T-helper 2 cell treated with Interferon-gamma antibody and Interleukin-4, amounts not matched to agents 5 μg/mL and 100 μg/mL, for 36 hours (primary cell): Measurements from ENCODE around the gene ANAPC2.

Experiments
- DNase-seq: peaks from one replicate; pipeline ENCODE4 v3.0.0; 2021; ENCODE audit warnings: low spot score
- H3K27ac Mint-ChIP-seq: one replicate; pipeline ENCODE4 v1.8.0; 2021; ENCODE audit warnings: mild to moderate bottlenecking, mixed read lengths
- H3K27me3 Mint-ChIP-seq: one replicate; pipeline ENCODE4 v1.8.0; 2021; ENCODE audit warnings: low read depth, mixed read lengths
- H3K36me3 Mint-ChIP-seq: one replicate; pipeline ENCODE4 v1.8.0; 2021; ENCODE audit warnings: low read depth, mixed read lengths
- H3K4me1 Mint-ChIP-seq: one replicate; pipeline ENCODE4 v1.8.0; 2021; ENCODE audit warnings: low read depth, mixed read lengths
- H3K4me3 Mint-ChIP-seq: one replicate; pipeline ENCODE4 v1.8.0; 2022; ENCODE audit warnings: mild to moderate bottlenecking, moderate library complexity, mixed read lengths
- H3K9me3 Mint-ChIP-seq: one replicate; pipeline ENCODE4 v1.8.0; 2021; ENCODE audit warnings: mixed read lengths

The ANAPC2 gene

DNA sequence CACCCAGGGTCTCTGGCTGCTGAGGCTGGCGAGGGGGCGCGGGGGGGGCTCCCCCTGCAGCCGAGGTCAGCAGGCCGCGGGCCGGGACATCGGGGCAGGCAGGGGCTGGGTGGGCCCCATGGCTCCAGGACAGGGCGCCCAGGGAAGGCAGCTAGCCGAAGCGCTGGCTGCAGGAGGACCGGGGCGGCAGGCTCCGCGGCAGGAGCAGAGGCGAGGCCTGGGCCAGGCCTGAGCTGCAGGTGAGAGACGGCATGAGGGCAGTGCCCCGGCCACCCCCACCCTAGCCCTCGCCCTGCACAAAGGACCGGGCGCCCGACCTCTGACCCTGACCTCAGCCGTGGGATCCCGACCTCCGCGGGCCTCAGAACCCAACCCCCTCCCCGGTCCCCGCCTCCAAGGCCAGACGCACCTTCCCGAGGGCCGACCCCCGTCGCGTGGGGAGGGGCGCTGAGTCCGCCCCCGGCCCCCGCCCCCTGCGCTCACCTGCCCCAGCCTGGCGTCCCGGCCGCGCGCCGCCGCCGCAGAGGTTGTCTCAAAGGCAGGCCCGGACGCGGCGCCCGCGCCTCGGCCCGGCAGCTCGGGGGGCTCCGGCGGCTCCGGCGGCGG lies 33.2 kb upstream of the ANAPC2 start:
- H3K9me3 Mint-ChIP-seq = no peaks in the 10 kb centered on the region
- no peaks in the 10 kb centered on the region for H3K36me3 Mint-ChIP-seq
- no peaks in the 10 kb centered on the region for H3K27me3 Mint-ChIP-seq
- no peak overlapping the region for H3K4me3 Mint-ChIP-seq
- no peak overlapping the region for H3K27ac Mint-ChIP-seq
- no peak for DNase-seq
- H3K4me1 Mint-ChIP-seq = peaks cover 3% of the 10 kb centered on the region

DNA sequence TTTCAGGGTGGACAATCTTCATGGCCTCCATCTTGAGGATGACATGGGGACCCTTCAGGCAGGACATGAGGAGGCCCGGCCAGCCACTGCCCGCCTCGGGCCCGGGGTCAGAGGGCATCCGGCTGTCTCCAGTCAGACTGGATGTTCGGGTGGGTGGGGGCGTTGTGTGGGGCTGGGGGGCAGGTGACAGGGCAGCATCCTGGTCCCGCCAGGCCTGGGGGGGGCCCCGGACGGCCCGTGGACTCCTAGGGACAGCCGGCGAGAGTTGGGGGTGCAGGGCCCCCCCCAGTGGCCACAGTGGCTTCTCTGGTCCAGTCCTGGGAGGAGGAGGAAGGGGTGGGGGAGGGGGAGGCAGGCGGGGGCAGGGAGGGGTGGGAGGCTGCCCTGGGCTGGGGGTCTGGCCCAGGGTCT lies 32.7 kb upstream of the ANAPC2 start:
- H3K9me3 Mint-ChIP-seq = no peaks in the 10 kb centered on the region
- no peaks in the 10 kb centered on the region for H3K27me3 Mint-ChIP-seq
- DNase-seq = no peak
- H3K27ac Mint-ChIP-seq = no peak overlapping the region
- no peaks in the 10 kb centered on the region for H3K36me3 Mint-ChIP-seq
- peaks cover 3% of the 10 kb centered on the region for H3K4me1 Mint-ChIP-seq
- no peak overlapping the region for H3K4me3 Mint-ChIP-seq

DNA sequence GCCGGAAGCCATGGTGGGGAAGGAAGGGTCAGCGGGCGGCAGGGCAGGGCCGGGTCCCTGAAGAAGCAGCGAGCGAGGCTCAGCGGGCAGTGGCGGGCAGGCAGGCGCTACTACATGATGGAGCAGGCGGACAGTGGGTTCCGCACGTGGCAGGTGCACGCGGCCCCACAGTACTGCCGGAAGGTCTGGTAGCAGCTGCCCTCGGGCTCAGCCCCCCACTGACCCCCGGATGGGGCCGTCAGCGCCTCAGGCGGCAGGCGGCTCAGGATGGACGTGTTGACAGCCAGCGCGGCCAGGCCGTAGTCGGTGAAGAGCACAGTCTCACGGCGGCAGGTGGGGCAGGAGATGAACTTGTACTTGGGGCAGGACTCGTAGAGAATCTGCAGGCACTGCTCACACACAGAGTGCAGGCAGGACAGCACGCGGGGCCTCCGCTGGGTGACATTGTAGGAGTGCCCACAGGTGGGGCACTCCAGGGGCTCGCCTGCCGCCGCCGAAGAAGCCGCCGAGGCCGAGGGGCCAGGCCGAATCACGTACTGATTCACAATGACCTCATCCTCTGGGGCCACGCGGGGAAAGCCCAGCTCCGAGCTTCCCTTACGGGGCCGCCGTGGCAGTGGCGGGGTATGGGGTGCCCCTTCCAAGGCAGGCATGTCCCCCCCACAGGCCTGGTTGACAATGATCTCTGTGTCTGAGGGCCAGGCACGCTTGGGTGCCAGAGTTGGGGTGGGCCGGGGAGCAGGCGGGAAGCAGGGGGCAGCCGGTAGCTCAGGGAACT lies 32.1 kb upstream of the ANAPC2 start:
- peaks cover 3% of the 10 kb centered on the region for H3K4me1 Mint-ChIP-seq
- peak overlapping the region; percentile 34 for H3K4me3 Mint-ChIP-seq
- H3K27me3 Mint-ChIP-seq = no peaks in the 10 kb centered on the region
- DNase-seq = no peak
- peak overlapping the region; percentile 20 for H3K27ac Mint-ChIP-seq
- no peaks in the 10 kb centered on the region for H3K36me3 Mint-ChIP-seq
- H3K9me3 Mint-ChIP-seq = no peaks in the 10 kb centered on the region

DNA sequence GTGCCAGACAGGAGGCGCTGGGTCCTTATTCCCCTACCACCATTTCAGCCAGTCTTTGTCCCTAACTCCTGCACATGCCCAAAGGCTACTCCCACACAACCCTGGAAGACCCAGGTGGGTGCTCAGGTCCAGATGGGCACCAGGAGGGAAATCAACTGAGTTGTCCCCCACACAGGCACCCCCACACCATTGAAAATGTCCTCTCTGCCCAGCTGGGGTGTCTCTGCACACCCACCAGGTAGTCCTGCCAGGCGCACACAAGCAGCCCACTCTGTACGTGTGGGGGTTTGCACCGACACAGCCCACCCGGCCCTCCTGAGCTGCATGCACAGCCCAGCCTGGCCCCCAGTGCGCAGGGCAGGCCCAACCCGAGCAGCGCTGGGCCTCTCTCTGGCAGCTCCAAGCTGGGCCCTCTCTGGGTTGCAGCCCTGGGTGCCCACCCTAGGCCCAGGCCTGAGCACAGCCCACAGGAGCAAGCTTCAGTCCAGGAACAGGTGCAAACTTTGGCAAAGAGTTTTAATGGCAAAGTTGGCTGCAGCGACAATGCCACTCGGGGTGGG lies 31.5 kb upstream of the ANAPC2 start:
- Mint-ChIP-seq H3K4me3 (peak overlapping the region; percentile 34), H3K27ac (peak overlapping the region; percentile 20), H3K9me3 (no peaks in the 10 kb centered on the region), H3K36me3 (no peaks in the 10 kb centered on the region), H3K4me1 (peaks cover 3% of the 10 kb centered on the region), H3K27me3 (no peaks in the 10 kb centered on the region)
- no peak for DNase-seq

DNA sequence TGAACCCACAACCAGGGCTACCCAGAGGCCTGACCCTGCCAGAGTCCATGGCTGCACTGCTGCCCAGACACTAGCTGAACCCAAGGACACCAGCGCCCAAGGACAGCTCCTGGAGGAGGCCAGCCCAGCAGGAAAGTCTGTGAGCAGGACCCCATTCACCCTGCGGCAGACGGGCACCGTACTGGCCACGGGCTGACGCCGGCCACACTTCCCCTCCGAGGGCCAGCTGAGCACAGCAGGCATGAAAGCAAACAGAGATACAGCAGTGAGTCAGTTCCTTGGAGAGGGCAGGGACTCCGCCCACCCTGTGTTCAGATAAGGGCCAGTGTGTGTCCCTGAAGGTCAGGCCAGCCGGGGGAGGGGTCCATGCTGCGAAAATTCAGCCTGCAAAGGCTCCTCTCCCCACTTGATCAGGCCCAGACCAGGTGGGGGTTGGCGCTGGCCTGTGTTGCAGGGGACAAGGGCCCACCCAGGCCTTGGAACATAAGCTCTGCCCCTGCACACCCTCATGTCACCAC lies 30.5 kb upstream of the ANAPC2 start:
- H3K27me3 Mint-ChIP-seq = no peaks in the 10 kb centered on the region
- H3K36me3 Mint-ChIP-seq = no peaks in the 10 kb centered on the region
- H3K9me3 Mint-ChIP-seq = no peaks in the 10 kb centered on the region
- DNase-seq = no peak
- no peak overlapping the region for H3K4me3 Mint-ChIP-seq
- H3K27ac Mint-ChIP-seq = peak overlapping the region; percentile 15
- H3K4me1 Mint-ChIP-seq = peaks cover 3% of the 10 kb centered on the region

DNA sequence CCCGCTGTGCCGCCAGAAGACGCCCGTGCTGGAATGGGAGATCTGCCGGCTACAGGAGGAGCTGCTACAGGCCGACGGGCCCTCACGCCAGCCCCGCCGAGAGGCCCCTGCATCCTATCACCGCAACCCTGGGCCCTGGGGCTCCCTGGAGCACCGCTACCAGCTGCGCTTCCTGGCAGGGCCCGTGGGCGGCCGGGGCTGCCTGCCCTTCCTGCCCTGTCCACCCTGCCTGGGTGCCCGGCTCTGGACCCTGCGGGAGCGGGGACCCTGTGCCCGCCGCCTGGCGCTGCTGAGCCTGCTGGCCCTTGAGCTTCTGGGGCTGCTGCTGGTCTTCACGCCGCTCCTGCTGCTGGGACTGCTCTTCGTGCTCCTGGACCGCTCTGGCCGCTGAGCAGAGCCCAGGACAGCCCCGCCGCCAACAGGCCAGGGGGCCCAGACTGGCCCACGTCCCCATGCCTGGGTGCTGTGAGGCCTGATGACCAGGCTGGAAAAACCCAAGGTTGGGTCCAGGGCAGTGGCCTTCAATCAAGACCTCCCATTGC lies 29.9 kb upstream of the ANAPC2 start:
- H3K36me3 Mint-ChIP-seq = no peaks in the 10 kb centered on the region
- H3K9me3 Mint-ChIP-seq = no peaks in the 10 kb centered on the region
- H3K27me3 Mint-ChIP-seq = no peaks in the 10 kb centered on the region
- H3K4me3 Mint-ChIP-seq = no peak overlapping the region
- DNase-seq = no peak
- peaks cover 3% of the 10 kb centered on the region for H3K4me1 Mint-ChIP-seq
- H3K27ac Mint-ChIP-seq = peak overlapping the region; percentile 15

DNA sequence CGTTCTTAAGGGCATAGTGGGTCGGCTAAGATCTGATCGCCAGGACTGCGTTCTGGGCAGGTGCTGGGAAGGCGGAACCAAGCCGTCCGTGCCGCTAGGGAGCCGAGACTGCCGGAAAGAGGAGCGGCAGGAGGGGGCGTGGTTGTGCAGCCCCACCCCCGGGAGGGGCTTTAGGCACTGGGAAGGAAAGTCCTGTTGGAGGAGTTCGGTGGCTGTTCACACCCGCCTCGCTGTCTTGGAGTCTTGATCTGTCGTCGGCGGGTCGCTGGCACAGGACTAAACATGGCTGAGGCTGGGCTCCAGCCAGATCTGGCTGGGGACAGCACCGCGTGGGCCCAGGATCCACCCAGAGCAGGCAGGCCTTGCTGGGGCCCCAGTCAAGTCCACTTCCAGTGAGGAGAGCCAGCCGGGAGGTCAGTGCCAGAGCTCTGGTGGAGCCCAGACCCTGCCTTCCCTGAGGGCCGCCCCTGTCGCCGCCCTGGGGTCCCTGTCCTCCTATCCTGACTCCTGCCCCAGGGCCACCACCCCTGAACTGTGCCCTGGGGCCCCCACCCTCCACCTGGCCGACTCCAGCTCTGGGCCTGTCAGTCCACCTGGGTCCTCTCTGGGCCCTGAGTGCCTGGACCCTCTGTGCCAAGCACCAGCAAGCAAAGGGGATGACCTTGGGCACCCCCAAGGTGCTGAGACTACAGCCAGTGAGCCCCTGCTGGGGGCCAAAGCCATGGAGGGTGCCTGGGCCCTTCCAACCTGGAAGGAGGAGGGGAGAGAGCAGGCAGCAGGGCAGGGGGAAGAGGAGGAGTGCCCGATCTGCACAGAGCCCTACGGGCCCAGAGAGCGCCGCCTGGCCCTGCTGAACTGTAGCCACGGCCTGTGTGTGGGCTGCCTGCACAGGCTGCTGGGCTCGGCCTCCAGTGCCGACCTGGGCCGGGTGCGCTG lies 29.2 kb upstream of the ANAPC2 start:
- no peaks in the 10 kb centered on the region for H3K9me3 Mint-ChIP-seq

DNA sequence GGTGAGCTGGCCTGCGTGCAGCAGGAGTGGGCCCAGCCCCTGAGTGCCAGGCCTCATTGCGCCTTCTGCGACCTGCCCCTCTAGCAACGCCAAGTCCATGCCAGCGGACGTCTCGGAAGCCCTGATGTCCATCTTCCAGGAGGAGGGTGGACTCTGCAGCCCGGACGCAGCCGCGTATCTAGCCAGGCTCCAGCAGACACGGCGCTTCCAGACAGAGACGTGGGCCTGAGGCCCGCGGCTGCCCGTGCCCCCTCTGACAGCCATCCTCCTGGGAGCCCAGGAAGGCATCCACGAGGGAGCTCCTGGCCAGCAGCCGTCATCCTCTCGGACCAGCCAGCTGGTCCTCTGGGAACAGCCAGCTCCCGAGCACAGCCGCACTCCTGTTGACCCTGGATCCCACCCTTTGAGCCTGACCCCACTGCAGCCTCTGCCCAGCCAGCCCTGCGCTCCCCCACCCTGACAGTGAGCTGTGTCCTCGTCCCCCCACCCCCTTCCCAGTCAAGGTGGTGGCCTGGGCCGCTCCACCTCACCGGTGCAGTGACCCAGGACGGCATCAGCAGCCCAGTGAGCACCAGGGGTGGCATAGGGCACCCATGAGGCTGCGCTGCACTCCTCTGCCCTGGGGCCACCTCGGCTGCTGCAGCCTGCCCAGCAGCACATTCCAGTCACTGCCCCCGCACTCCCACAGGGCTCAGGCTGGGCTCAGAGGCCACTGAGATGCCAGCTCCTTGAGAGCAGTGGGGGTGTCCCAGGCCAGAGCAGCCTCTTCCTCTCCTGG lies 28.0 kb upstream of the ANAPC2 start:
- no peaks in the 10 kb centered on the region for H3K4me1 Mint-ChIP-seq
- no peak overlapping the region for H3K4me3 Mint-ChIP-seq
- no peak for DNase-seq
- no peaks in the 10 kb centered on the region for H3K27me3 Mint-ChIP-seq
- no peak overlapping the region for H3K27ac Mint-ChIP-seq
- H3K9me3 Mint-ChIP-seq = no peaks in the 10 kb centered on the region
- peaks cover 4% of the 10 kb centered on the region for H3K36me3 Mint-ChIP-seq

More for the DNA sequence above, 29.2 kb upstream of the ANAPC2 start:
- Mint-ChIP-seq H3K27ac (no peak overlapping the region), H3K4me1 (no peaks in the 10 kb centered on the region), H3K36me3 (peaks cover 4% of the 10 kb centered on the region), H3K27me3 (no peaks in the 10 kb centered on the region), H3K4me3 (no peak overlapping the region)
- DNase-seq = no peak

DNA sequence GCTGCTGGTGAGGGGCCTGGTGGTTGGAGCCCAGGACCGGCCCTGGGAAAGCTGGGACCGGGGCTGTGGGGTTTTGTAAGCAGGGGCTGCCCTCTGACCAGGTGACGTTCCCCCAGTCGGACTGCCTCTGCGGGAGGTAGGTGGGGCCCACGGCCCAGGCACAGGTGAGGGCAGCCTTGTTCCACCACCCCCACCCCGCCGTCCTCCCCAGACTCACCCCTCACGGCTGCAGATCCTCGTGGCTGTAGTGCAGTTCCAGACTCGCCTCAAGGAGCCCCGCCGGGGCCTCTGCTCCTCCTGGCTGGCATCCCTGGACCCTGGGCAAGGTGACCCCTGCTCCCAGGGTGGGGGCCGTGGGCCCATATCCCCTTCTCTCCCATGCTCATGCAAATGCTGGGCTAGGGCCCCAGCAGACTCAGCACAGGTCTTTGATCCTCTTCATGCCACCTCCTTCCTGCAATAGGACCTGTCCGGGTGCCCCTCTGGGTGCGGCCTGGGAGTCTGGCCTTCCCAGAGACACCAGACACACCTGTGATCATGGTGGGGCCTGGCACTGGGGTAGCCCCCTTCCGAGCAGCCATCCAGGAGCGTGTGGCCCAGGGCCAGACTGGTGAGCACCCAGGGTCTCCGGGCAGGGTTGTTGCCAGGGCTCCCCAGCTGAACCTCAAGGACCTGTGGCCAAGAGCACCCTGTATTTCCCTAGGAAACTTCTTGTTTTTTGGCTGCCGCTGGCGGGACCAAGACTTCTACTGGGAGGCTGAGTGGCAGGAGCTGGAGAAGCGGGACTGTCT lies 27.0 kb upstream of the ANAPC2 start:
- no peak overlapping the region for H3K4me3 Mint-ChIP-seq
- DNase-seq = no peak
- no peaks in the 10 kb centered on the region for H3K9me3 Mint-ChIP-seq
- peaks cover 4% of the 10 kb centered on the region for H3K36me3 Mint-ChIP-seq
- H3K4me1 Mint-ChIP-seq = no peaks in the 10 kb centered on the region
- H3K27me3 Mint-ChIP-seq = no peaks in the 10 kb centered on the region
- no peak overlapping the region for H3K27ac Mint-ChIP-seq

DNA sequence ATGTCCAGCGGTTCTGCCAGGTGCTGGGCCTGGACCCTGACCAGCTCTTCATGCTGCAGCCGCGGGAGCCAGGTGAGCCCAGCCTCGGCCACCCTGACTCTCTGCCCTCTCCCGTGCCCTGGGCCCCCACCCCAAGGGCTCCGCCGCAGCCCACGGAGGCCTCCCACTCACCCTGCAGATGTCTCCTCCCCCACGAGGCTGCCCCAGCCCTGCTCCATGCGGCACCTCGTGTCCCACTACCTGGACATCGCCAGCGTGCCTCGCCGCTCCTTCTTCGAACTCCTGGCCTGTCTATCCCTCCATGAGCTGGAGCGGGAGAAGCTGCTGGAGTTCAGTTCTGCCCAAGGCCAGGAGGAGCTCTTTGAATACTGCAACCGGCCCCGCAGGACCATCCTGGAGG lies 26.3 kb upstream of the ANAPC2 start:
- Mint-ChIP-seq H3K27me3 (no peaks in the 10 kb centered on the region), H3K9me3 (no peaks in the 10 kb centered on the region), H3K4me3 (no peak overlapping the region), H3K27ac (no peak overlapping the region), H3K36me3 (peaks cover 6% of the 10 kb centered on the region), H3K4me1 (no peaks in the 10 kb centered on the region)
- no peak for DNase-seq

DNA sequence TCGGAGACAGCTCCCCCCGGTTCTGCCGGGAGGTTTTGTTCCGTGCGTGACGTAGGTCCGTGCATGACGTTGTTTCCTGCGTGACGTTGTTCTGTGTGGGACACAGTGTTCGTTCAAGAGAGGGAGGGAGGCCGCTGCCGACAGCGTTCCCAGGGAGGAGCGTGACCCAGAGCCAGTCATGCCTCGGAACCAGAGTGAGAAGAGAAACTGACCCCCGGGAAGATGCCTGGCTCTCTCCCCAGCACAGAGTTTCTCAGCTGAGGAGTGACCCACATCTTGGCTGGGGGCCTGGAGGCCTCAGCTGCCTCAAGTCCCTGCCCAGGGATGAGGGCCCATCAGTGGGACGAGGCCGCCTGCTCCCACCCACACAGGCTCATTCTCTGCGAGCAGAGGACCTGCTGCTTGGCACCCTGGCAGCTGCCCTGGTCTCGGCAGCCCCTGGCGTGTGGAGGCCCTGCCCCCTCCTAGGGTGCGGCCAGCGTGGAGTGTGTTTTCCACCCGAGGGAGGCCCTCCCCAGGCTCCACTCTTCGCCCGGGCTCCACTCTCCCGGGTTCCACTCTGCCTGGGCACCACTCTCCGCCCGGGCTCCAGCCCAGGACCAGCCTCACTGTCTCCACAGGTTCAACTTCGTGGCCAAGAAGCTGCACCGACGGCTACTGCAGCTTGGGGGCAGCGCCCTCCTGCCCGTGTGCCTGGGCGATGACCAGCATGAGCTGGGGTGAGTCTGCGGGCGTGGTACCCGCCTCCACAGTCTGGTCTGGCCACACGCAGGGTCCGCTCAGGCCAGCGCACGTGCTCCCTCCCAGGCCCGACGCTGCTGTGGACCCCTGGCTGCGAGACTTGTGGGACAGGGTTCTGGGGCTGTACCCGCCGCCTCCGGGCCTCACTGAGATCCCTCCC lies 25.1 kb upstream of the ANAPC2 start:
- H3K4me3 Mint-ChIP-seq = no peak overlapping the region
- H3K36me3 Mint-ChIP-seq = peaks cover 9% of the 10 kb centered on the region
- no peak overlapping the region for H3K27ac Mint-ChIP-seq
- no peaks in the 10 kb centered on the region for H3K4me1 Mint-ChIP-seq
- no peaks in the 10 kb centered on the region for H3K9me3 Mint-ChIP-seq
- no peak for DNase-seq
- no peaks in the 10 kb centered on the region for H3K27me3 Mint-ChIP-seq

DNA sequence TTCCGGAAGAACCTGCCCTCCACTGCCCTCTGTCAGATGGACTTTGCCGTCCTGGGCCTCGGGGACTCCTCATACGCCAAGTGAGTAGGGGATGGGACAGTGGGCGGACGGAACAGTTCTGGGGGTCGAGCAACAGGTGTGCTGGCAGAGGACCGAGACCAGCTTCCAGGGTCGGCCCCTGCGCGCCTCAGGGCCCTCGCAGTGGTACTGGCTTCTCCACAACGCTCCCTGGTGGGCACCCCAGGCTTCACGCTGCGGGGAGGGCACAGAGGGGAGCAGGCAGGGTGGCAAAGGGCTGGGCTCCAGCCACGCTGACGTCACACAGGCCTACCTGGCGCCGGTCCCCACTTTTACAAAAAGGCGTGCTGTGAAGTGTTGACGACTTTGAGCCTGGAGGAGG lies 24.2 kb upstream of the ANAPC2 start:
- Mint-ChIP-seq H3K9me3 (no peaks in the 10 kb centered on the region), H3K4me1 (peaks cover 1% of the 10 kb centered on the region), H3K27ac (no peak overlapping the region), H3K36me3 (peaks cover 10% of the 10 kb centered on the region), H3K27me3 (no peaks in the 10 kb centered on the region), H3K4me3 (no peak overlapping the region)
- DNase-seq = no peak
